ENCODE measurements around the gene TMEM151A.

- TF ChIP-seq, protein P1, sequence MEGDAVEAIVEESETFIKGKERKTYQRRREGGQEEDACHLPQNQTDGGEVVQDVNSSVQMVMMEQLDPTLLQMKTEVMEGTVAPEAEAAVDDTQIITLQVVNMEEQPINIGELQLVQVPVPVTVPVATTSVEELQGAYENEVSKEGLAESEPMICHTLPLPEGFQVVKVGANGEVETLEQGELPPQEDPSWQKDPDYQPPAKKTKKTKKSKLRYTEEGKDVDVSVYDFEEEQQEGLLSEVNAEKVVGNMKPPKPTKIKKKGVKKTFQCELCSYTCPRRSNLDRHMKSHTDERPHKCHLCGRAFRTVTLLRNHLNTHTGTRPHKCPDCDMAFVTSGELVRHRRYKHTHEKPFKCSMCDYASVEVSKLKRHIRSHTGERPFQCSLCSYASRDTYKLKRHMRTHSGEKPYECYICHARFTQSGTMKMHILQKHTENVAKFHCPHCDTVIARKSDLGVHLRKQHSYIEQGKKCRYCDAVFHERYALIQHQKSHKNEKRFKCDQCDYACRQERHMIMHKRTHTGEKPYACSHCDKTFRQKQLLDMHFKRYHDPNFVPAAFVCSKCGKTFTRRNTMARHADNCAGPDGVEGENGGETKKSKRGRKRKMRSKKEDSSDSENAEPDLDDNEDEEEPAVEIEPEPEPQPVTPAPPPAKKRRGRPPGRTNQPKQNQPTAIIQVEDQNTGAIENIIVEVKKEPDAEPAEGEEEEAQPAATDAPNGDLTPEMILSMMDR (IDR thresholded peaks at IDR 0.05; ENCODE audit: low read depth, low read length, missing input control) = no peak
- TF ChIP-seq SP1 (IDR thresholded peaks at IDR 0.05) (no peak), RXRA (IDR thresholded peaks at IDR 0.05) (no peak), GABPA (IDR thresholded peaks at IDR 0.05 in 1 of 2, conservative IDR thresholded peaks at IDR 0.05 in 1 of 2) (no peak), JUND (IDR thresholded peaks at IDR 0.05) (no peak), EGR1 (IDR thresholded peaks at IDR 0.05; ENCODE audit: low read depth in 2 of 2) (no peak), ZBTB33 (IDR thresholded peaks at IDR 0.05) (no peak), TAF1 (conservative IDR thresholded peaks at IDR 0.05) (no peak)
- TF ChIP-seq, protein P2, sequence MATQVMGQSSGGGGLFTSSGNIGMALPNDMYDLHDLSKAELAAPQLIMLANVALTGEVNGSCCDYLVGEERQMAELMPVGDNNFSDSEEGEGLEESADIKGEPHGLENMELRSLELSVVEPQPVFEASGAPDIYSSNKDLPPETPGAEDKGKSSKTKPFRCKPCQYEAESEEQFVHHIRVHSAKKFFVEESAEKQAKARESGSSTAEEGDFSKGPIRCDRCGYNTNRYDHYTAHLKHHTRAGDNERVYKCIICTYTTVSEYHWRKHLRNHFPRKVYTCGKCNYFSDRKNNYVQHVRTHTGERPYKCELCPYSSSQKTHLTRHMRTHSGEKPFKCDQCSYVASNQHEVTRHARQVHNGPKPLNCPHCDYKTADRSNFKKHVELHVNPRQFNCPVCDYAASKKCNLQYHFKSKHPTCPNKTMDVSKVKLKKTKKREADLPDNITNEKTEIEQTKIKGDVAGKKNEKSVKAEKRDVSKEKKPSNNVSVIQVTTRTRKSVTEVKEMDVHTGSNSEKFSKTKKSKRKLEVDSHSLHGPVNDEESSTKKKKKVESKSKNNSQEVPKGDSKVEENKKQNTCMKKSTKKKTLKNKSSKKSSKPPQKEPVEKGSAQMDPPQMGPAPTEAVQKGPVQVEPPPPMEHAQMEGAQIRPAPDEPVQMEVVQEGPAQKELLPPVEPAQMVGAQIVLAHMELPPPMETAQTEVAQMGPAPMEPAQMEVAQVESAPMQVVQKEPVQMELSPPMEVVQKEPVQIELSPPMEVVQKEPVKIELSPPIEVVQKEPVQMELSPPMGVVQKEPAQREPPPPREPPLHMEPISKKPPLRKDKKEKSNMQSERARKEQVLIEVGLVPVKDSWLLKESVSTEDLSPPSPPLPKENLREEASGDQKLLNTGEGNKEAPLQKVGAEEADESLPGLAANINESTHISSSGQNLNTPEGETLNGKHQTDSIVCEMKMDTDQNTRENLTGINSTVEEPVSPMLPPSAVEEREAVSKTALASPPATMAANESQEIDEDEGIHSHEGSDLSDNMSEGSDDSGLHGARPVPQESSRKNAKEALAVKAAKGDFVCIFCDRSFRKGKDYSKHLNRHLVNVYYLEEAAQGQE (IDR thresholded peaks at IDR 0.05) = no peak
- TF ChIP-seq, protein P3, sequence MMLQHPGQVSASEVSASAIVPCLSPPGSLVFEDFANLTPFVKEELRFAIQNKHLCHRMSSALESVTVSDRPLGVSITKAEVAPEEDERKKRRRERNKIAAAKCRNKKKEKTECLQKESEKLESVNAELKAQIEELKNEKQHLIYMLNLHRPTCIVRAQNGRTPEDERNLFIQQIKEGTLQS (IDR thresholded peaks at IDR 0.05) = no peak
- TF ChIP-seq, protein P4, sequence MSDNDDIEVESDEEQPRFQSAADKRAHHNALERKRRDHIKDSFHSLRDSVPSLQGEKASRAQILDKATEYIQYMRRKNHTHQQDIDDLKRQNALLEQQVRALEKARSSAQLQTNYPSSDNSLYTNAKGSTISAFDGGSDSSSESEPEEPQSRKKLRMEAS (IDR thresholded peaks at IDR 0.05) = no peak
Measured at GRCh38 chr11:66323684-66324083, 32.0 kb downstream of the TMEM151A start.

Measured in liver (tissue), 3 donors.